Chondrocyte (in vitro differentiated cells): ENCODE measurements around the gene MAST3. TPM values are rescaled to one million over a fixed set of nuclear protein-coding genes. Genes with fewer than 3 reads are reported as not detected.

Experiments
- DNase-seq: peaks from one replicate; pipeline ENCODE4 v3.0.0; 2021; ENCODE audit warnings: mixed read lengths, low spot score
- H3K27ac Mint-ChIP-seq: one replicate; pipeline ENCODE4 v1.8.0; 2021; ENCODE audit warnings: mild to moderate bottlenecking, moderate library complexity, mixed read lengths; ENCODE audit not compliant: unreplicated experiment
- H3K27me3 Mint-ChIP-seq: 2 replicates; pipeline ENCODE4 v1.8.0; 2021; ENCODE audit warnings: low read depth, mixed read lengths
- H3K36me3 Mint-ChIP-seq: 2 replicates; pipeline ENCODE4 v1.8.0; 2021; ENCODE audit warnings: low read depth, mixed read lengths
- H3K4me1 Mint-ChIP-seq: 2 replicates; pipeline ENCODE4 v1.8.0; 2021; ENCODE audit warnings: low read depth, mild to moderate bottlenecking, mixed read lengths
- H3K4me3 Mint-ChIP-seq: one replicate; pipeline ENCODE4 v1.8.0; 2021; ENCODE audit warnings: mild to moderate bottlenecking, moderate library complexity, mixed read lengths; ENCODE audit not compliant: unreplicated experiment
- H3K9me3 Mint-ChIP-seq: 2 replicates; pipeline ENCODE4 v1.8.0; 2021; ENCODE audit warnings: low read depth, mixed read lengths
- CTCF ChIP-seq: fragments of 200-600 bp; sonication (generic); IDR thresholded peaks from 2 replicates; pipeline ENCODE4 v1.5.0; 2021; ENCODE audit warnings: antibody characterized with exemption, mild to moderate bottlenecking, moderate library complexity
- total RNA-seq: library from RNA; stranded (reverse); gene quantifications from 3 replicates; pipeline ENCODE4 v1.2.1, GENCODE V29; 2021

The MAST3 gene
- total RNA-seq, 1 donor from 2014 or later: 10.1 TPM

- H3K4me1 Mint-ChIP-seq: peaks cover 30% of the 10 kb centered on the region
Measured at GRCh38 chr19:18055967-18056366, 41.6 kb upstream of the MAST3 start.

DNA sequence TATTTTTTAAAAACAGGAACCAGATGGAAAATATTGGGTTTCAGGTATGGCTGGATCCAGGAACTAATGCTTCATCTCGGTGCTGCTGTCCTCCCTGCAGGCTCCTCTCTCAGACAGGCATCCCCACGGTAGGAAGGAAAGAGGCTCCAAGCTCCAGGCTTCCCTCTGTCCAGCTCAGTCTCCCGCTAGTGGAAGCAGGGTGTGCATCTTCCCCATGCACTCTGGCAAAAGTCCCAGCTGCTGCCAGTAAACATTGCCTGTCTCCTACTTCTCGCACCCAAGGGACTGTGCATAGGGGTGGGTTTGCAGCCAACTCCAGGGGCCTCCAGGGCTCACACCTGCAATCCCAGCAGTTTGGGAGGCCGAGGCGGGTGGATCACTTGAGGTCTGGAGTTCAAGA is 40.0 kb upstream of the MAST3 start:
- no peak overlapping the region for H3K4me3 Mint-ChIP-seq
- no peak for DNase-seq
- H3K27me3 Mint-ChIP-seq: no peaks in the 10 kb centered on the region
- no peaks in the 10 kb centered on the region for H3K36me3 Mint-ChIP-seq
- peaks cover 26% of the 10 kb centered on the region for H3K4me1 Mint-ChIP-seq
- peak overlapping the region; percentile 78 for H3K27ac Mint-ChIP-seq
- TF ChIP-seq CTCF: no peak
- H3K9me3 Mint-ChIP-seq: no peaks in the 10 kb centered on the region

More at GRCh38 chr19:18055967-18056366, 41.6 kb upstream of the MAST3 start:
- Mint-ChIP-seq H3K27ac (no peak overlapping the region), H3K36me3 (no peaks in the 10 kb centered on the region), H3K4me3 (no peak overlapping the region), H3K27me3 (no peaks in the 10 kb centered on the region), H3K9me3 (no peaks in the 10 kb centered on the region)
- DNase-seq: no peak
- TF ChIP-seq CTCF: no peak

DNA sequence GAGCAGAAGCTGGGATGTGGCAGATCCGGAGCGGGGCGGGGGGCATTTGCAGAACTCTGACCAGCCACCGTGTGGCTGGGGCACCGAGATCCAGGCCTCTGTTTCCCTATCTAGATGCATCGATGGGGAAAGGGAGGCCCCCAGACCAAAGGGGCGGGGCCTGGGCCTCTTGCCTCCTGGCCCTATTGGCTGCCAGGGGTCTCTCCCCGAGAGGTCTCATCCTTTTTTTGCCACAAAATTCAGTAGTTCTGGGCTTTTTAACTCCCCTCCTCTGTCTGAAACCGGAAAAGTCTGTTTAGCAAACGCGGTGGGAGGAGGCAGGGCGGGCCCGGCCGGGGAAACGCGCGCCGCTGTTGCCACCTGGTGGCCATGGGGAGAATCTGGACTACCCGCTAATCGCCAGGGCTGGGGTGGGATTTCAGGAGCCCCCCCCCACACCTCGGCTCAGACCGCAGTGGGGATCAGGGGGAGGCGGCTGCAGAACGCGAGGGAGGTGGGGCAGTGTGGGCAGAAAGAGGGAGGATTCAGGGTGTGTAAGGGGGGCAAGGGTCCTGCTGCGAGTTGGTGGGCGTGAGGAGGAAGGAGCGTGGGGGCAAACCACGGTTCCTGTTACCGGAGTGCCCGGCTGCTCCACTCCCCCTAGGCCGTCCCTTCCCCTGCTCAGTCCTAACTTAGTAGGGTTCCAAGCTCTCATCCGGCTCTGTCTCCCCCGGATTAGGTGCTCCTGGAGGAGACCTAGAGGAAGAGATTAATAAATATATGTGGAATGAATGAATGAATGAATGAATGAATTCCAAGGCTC is 39.2 kb upstream of the MAST3 start:
- peaks cover 18% of the 10 kb centered on the region for H3K4me1 Mint-ChIP-seq
- peaks cover 2% of the 10 kb centered on the region for H3K27me3 Mint-ChIP-seq
- H3K36me3 Mint-ChIP-seq: no peaks in the 10 kb centered on the region
- H3K4me3 Mint-ChIP-seq: peak overlapping the region; percentile 58
- DNase-seq: no peak
- H3K9me3 Mint-ChIP-seq: no peaks in the 10 kb centered on the region
- H3K27ac Mint-ChIP-seq: peak overlapping the region; percentile 78
- TF ChIP-seq CTCF: peak; percentile 99

GRCh38 chr19:18059297-18059696 is 38.3 kb upstream of the MAST3 start:
- no peak for TF ChIP-seq CTCF
- Mint-ChIP-seq H3K9me3 (no peaks in the 10 kb centered on the region), H3K4me3 (no peak overlapping the region), H3K36me3 (no peaks in the 10 kb centered on the region), H3K4me1 (peaks cover 11% of the 10 kb centered on the region), H3K27me3 (peaks cover 2% of the 10 kb centered on the region), H3K27ac (no peak overlapping the region)
- no peak for DNase-seq

- no peak for TF ChIP-seq CTCF
- H3K27ac Mint-ChIP-seq: no peak overlapping the region
- peaks cover 11% of the 10 kb centered on the region for H3K4me1 Mint-ChIP-seq
- no peaks in the 10 kb centered on the region for H3K9me3 Mint-ChIP-seq
- no peaks in the 10 kb centered on the region for H3K36me3 Mint-ChIP-seq
- H3K27me3 Mint-ChIP-seq: peaks cover 2% of the 10 kb centered on the region
- no peak overlapping the region for H3K4me3 Mint-ChIP-seq
- no peak for DNase-seq
Measured at GRCh38 chr19:18059902-18060301, 37.7 kb upstream of the MAST3 start.
